ENCODE measurements around the gene C1GALT1.

C1GALT1 gene

DNA sequence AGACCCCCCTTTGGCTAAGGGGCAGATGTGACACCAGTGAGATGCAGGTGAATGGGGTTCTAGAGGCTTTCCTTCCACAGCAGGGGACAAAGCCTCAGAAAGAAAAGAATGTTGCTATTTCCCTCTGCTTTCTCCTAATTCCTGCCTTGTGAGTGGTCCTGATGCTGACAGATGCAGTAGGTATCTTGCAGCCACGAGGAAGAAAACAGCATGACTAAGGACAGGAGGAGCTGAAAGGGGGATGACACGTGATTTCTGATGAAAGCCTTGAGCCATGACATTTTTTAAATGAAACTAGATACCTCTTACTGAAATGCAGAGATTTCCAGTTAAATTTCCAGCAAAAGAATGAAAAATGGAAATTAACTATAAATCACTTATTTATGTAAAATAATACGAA, 92.4 kb downstream of the C1GALT1 start:
- Histone ChIP-seq H3K4me1 (ENCODE audit: control insufficient read depth, insufficient read depth, low read length) (no peaks in the 10 kb centered on the region), H3K36me3 (ENCODE audit: control insufficient read depth, insufficient read depth, low read length) (no peaks in the 10 kb centered on the region), H3K27ac (ENCODE audit: low read depth, low read length) (no peak overlapping the region), H3K27me3 (ENCODE audit: control insufficient read depth, insufficient read depth, low read length) (no peaks in the 10 kb centered on the region), H3K9ac (ENCODE audit: low read length) (no peak overlapping the region), H3K4me3 (ENCODE audit: low read length) (no peak overlapping the region)

GRCh38 chr7:7276161-7276560, 93.8 kb downstream of the C1GALT1 start:
- no peak overlapping the region for H3K27ac ChIP-seq (ENCODE audit: low read depth, low read length)
- no peaks in the 10 kb centered on the region for H3K4me1 ChIP-seq (ENCODE audit: control insufficient read depth, insufficient read depth, low read length)
- no peak overlapping the region for H3K4me3 ChIP-seq (ENCODE audit: low read length)
- no peak overlapping the region for H3K9ac ChIP-seq (ENCODE audit: low read length)
- H3K36me3 ChIP-seq (ENCODE audit: control insufficient read depth, insufficient read depth, low read length): no peaks in the 10 kb centered on the region
- H3K27me3 ChIP-seq (ENCODE audit: control insufficient read depth, insufficient read depth, low read length): no peaks in the 10 kb centered on the region

DNA sequence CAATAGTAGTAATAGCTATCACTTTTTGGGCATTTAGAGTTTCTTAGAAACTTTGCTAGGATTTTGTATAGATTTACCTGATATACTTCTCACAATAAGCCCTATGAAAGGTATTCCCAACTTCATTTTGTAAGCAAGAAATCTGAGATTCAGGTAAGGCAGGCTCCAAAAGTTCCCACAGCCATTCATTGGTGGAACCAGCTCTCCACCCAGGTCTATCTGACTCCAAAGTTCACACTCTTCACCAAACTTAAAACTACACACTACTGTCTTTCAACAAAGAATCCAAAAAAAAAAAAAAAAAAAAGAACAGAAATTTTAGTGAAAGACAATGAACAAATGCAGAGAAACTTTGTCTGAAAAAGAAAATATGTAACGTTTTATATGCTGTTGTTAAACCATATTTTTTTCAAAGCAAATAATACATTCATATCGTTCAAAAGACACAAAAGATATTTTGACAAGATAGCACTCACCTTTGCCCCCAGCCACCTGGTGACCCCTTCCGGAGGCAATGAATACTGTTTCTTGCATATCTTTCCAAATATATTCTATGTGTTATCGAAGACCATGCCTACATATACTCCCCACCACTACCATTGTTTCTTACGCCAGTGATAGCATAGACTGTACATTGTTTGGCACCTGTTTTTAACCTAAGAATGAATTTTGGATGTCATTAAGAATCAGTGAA, 108.2 kb downstream of the C1GALT1 start:
- no peak overlapping the region for H3K4me3 ChIP-seq (ENCODE audit: low read length)
- no peaks in the 10 kb centered on the region for H3K4me1 ChIP-seq (ENCODE audit: control insufficient read depth, insufficient read depth, low read length)
- no peak overlapping the region for H3K9ac ChIP-seq (ENCODE audit: low read length)
- no peaks in the 10 kb centered on the region for H3K27me3 ChIP-seq (ENCODE audit: control insufficient read depth, insufficient read depth, low read length)
- no peak overlapping the region for H3K27ac ChIP-seq (ENCODE audit: low read depth, low read length)
- H3K36me3 ChIP-seq (ENCODE audit: control insufficient read depth, insufficient read depth, low read length): no peaks in the 10 kb centered on the region

DNA sequence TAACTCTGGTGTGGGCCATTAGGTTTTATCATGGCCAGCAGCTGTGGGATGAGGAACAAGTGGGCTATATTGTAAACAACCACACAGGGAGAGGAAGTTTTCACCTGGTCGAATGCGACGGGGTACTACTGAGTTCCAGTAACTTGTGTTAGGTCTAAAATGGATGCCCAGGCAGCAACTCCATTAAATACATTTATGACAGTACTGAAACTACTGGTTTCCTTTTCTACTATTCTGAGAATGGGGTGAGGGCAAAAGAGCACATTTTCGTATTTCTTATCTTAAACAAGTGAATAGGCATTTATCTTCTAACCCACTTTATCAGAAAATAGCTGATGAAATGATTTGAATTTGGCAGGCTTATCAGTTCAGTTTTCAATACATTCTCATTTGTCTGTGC, 109.7 kb downstream of the C1GALT1 start:
- Histone ChIP-seq H3K4me1 (ENCODE audit: control insufficient read depth, insufficient read depth, low read length) (no peaks in the 10 kb centered on the region), H3K27ac (ENCODE audit: low read depth, low read length) (no peak overlapping the region), H3K27me3 (ENCODE audit: control insufficient read depth, insufficient read depth, low read length) (no peaks in the 10 kb centered on the region), H3K9ac (ENCODE audit: low read length) (no peak overlapping the region), H3K36me3 (ENCODE audit: control insufficient read depth, insufficient read depth, low read length) (no peaks in the 10 kb centered on the region), H3K4me3 (ENCODE audit: low read length) (no peak overlapping the region)

- no peaks in the 10 kb centered on the region for H3K27me3 ChIP-seq (ENCODE audit: control insufficient read depth, insufficient read depth, low read length)
- no peaks in the 10 kb centered on the region for H3K36me3 ChIP-seq (ENCODE audit: control insufficient read depth, insufficient read depth, low read length)
- no peaks in the 10 kb centered on the region for H3K4me1 ChIP-seq (ENCODE audit: control insufficient read depth, insufficient read depth, low read length)
- no peak overlapping the region for H3K9ac ChIP-seq (ENCODE audit: low read length)
- no peak overlapping the region for H3K27ac ChIP-seq (ENCODE audit: low read depth, low read length)
- no peak overlapping the region for H3K4me3 ChIP-seq (ENCODE audit: low read length)
Measured at GRCh38 chr7:7292608-7293007, 110.3 kb downstream of the C1GALT1 start.

GRCh38 chr7:7293092-7293491, 110.7 kb downstream of the C1GALT1 start:
- no peak overlapping the region for H3K4me3 ChIP-seq (ENCODE audit: low read length)
- no peaks in the 10 kb centered on the region for H3K27me3 ChIP-seq (ENCODE audit: control insufficient read depth, insufficient read depth, low read length)
- no peaks in the 10 kb centered on the region for H3K36me3 ChIP-seq (ENCODE audit: control insufficient read depth, insufficient read depth, low read length)
- no peaks in the 10 kb centered on the region for H3K4me1 ChIP-seq (ENCODE audit: control insufficient read depth, insufficient read depth, low read length)
- H3K27ac ChIP-seq (ENCODE audit: low read depth, low read length): no peak overlapping the region
- H3K9ac ChIP-seq (ENCODE audit: low read length): no peak overlapping the region

- no peaks in the 10 kb centered on the region for H3K4me1 ChIP-seq (ENCODE audit: control insufficient read depth, insufficient read depth, low read length)
- H3K9ac ChIP-seq (ENCODE audit: low read length): no peak overlapping the region
- H3K4me3 ChIP-seq (ENCODE audit: low read length): no peak overlapping the region
Measured at GRCh38 chr7:7294911-7295310, 112.6 kb downstream of the C1GALT1 start.

More at GRCh38 chr7:7294911-7295310, 112.6 kb downstream of the C1GALT1 start:
- Histone ChIP-seq H3K27ac (ENCODE audit: low read depth, low read length) (no peak overlapping the region), H3K27me3 (ENCODE audit: control insufficient read depth, insufficient read depth, low read length) (no peaks in the 10 kb centered on the region), H3K36me3 (ENCODE audit: control insufficient read depth, insufficient read depth, low read length) (no peaks in the 10 kb centered on the region)

Data from rectal smooth muscle tissue (tissue), 1 donor.